ENCODE results near the gene RNF41.
A peak's percentile ranks its signal among the peaks of the same experiment; 100 is the strongest.
"Not testable (repeated sequence)": the region's sequence is repeated elsewhere in the genome, so short reads cannot be mapped to it uniquely, and the experiment has no call there.

Gene RNF41

GRCh38 chr12:56163533-56164344 is 58.0 kb downstream of the RNF41 start:
- DNase-seq, result no peak

GRCh38 chr12:56162468-56163290 is 59.0 kb downstream of the RNF41 start:
- DNase-seq, result no peak

- DNase-seq, result no peak
These were observed 59.9 kb downstream of the RNF41 start for GRCh38 chr12:56161690-56162351.

GRCh38 chr12:56160894-56161689 is 60.6 kb downstream of the RNF41 start:
- no peak for DNase-seq

GRCh38 chr12:56160193-56160763 is 61.4 kb downstream of the RNF41 start:
- peak; percentile 64 for DNase-seq

GRCh38 chr12:56159482-56160192 is 62.1 kb downstream of the RNF41 start:
- DNase-seq, result no peak

GRCh38 chr12:56158926-56159461 is 62.7 kb downstream of the RNF41 start:
- peak; percentile 45 for DNase-seq

- DNase-seq, result peak; percentile 95
These were observed 63.4 kb downstream of the RNF41 start, which contains the start of gene MYL6 for GRCh38 chr12:56158029-56158925. Gene MYL6 (plus strand): TSS chr12:56158359. CDS start chr12:56158402, 43 bp downstream.

- peak; percentile 71 for DNase-seq
These were observed 64.3 kb downstream of the RNF41 start for GRCh38 chr12:56157201-56158028.

- DNase-seq, result not testable (repeated sequence)
These were observed 65.1 kb downstream of the RNF41 start for GRCh38 chr12:56156464-56157200.

GRCh38 chr12:56155256-56155845 is 66.4 kb downstream of the RNF41 start:
- DNase-seq, result no peak

- DNase-seq, result no peak
These were observed 66.9 kb downstream of the RNF41 start for GRCh38 chr12:56154818-56155217.

GRCh38 chr12:56154246-56154771 is 67.4 kb downstream of the RNF41 start:
- no peak for DNase-seq

- no peak for DNase-seq
These were observed 68.0 kb downstream of the RNF41 start for GRCh38 chr12:56153678-56154065.

GRCh38 chr12:56152756-56153677 is 68.7 kb downstream of the RNF41 start:
- no peak for DNase-seq

Data from CD4-positive, alpha-beta T cell treated with Interleukin-15 for 1 hour (primary cell).